Keratinocyte (primary cell): ENCODE results near the gene TNPO1. TPM values are rescaled to one million over a fixed set of nuclear protein-coding genes. Genes with fewer than 3 reads are reported as not detected.

Experiments used
- DNase-seq: peaks from one replicate; pipeline ENCODE4 v3.0.0-alpha.2; 2011; ENCODE audit warnings: low read depth, missing footprints, low spot score
- FAIRE-seq: peaks from 2 replicates; lab custom pipeline; 2011; peaks lifted over from hg19 to GRCh38; lab: Jason Lieb, UNC
- H2AFZ ChIP-seq: 2 replicates; pipeline ENCODE4 v1.6.0; 2012; ENCODE audit warnings: low read length, control low read depth, inconsistent platforms; ENCODE audit not compliant: control insufficient read depth
- H3K27ac ChIP-seq: 2 replicates; pipeline ENCODE4 v1.5.1; 2011; ENCODE audit warnings: low read length; ENCODE audit not compliant: control insufficient read depth, insufficient read depth
- H3K27me3 ChIP-seq: 3 replicates; pipeline ENCODE4 v1.6.0; 2011; ENCODE audit warnings: low read length; ENCODE audit not compliant: control insufficient read depth, insufficient read depth; ENCODE audit errors: extremely low read depth
- H3K36me3 ChIP-seq, 2 experiments: 2 replicates in 1 of 2; 3 replicates in 1 of 2; pipeline ENCODE4 v1.5.1; 2011; ENCODE audit warnings: low read length in 2 of 2, mild to moderate bottlenecking in 1 of 2; ENCODE audit not compliant: control insufficient read depth in 2 of 2, insufficient read depth in 2 of 2; ENCODE audit errors: extremely low read depth in 1 of 2
- H3K4me1 ChIP-seq: 3 replicates; pipeline ENCODE4 v1.5.1; 2011; ENCODE audit warnings: low read length; ENCODE audit not compliant: control insufficient read depth, insufficient read depth; ENCODE audit errors: extremely low read depth
- H3K4me2 ChIP-seq: 3 replicates; pipeline ENCODE4 v1.6.0; 2011; ENCODE audit warnings: low read depth, low read length; ENCODE audit not compliant: control insufficient read depth, insufficient read depth; ENCODE audit errors: extremely low read depth
- H3K4me3 ChIP-seq, 3 experiments: fragments of 200-600 bp in 1 of 3; sonication (generic) in 1 of 3; 2 replicates in 2 of 3; 3 replicates in 1 of 3; pipeline ENCODE4 v1.5.1; 2011 to 2016; ENCODE audit warnings: low read length in 3 of 3, mild to moderate bottlenecking in 3 of 3, control low read depth in 2 of 3, inconsistent platforms in 1 of 3, low read depth in 1 of 3, mixed read lengths in 1 of 3, mixed run types in 1 of 3, moderate library complexity in 1 of 3; ENCODE audit not compliant: control insufficient read depth in 2 of 3, insufficient read depth in 2 of 3; ENCODE audit errors: extremely low read depth in 1 of 3
- H3K79me2 ChIP-seq: 2 replicates; pipeline ENCODE4 v1.6.0; 2012; ENCODE audit warnings: low read length; ENCODE audit not compliant: control insufficient read depth, insufficient read depth
- H3K9ac ChIP-seq: 3 replicates; pipeline ENCODE4 v1.6.0; 2011; ENCODE audit warnings: low read length; ENCODE audit not compliant: control insufficient read depth, insufficient read depth; ENCODE audit errors: extremely low read depth
- H3K9me1 ChIP-seq: 3 replicates; pipeline ENCODE4 v1.6.0; 2011; ENCODE audit warnings: low read length; ENCODE audit not compliant: control insufficient read depth, insufficient read depth; ENCODE audit errors: extremely low read depth
- H3K9me3 ChIP-seq: 2 replicates; pipeline ENCODE4 v1.5.1; 2012; ENCODE audit warnings: low read depth, low read length; ENCODE audit not compliant: control insufficient read depth
- H4K20me1 ChIP-seq: 3 replicates; pipeline ENCODE4 v1.6.0; 2011; ENCODE audit warnings: low read length; ENCODE audit not compliant: control insufficient read depth, insufficient read depth; ENCODE audit errors: extremely low read depth
- CTCF ChIP-seq, 3 experiments: IDR thresholded peaks in 1 of 3; conservative IDR thresholded peaks in 1 of 3; optimal IDR thresholded peaks in 1 of 3; 2 replicates in 2 of 3; 3 replicates in 1 of 3; pipeline versions ENCODE3 to v1.5.1; 2011; ENCODE audit warnings: low read length in 3 of 3, mild to moderate bottlenecking in 3 of 3, moderate library complexity in 2 of 3, control low read depth in 1 of 3, inconsistent platforms in 1 of 3; ENCODE audit not compliant: insufficient read depth in 2 of 3; ENCODE audit errors: extremely low read depth in 1 of 3
- EZH2 ChIP-seq: IDR thresholded peaks from one replicate; pipeline ENCODE4 v1.6.1; 2012; ENCODE audit warnings: inconsistent platforms, mild to moderate bottlenecking, low read length, moderate library complexity
- dilution Hi-C: fragments of 300-500 bp; cut with MboI; formaldehyde crosslinking; loops from one replicate; pipeline ENCODE4 v1.7.0; 2020; ENCODE audit warnings: low sequenced_read_pairs; ENCODE audit not compliant: extremely low pct_ligation_motif_present
- polyA plus RNA-seq, 5 experiments: library from polyadenylated mRNA; depleted of rRNA in 3 of 5; stranded (reverse) in 3 of 5; stranded (forward) in 1 of 5; unstranded in 1 of 5; fragments of >200 nt; gene quantifications; 1 replicate in 1 of 5; 2 replicates in 3 of 5; 3 replicates in 1 of 5; pipeline versions ENCODE4 v1.2.1 to v1.2.3, GENCODE V29; 2011 to 2012; ENCODE audit warnings: missing spikeins in 2 of 5, low read depth in 1 of 5, low replicate concordance in 1 of 5

Gene TNPO1
- polyA plus RNA-seq, 1 donor (not counting 4 experiments of a cell fraction or from before 2014, with no cell fraction given) = 123 TPM

- Histone ChIP-seq H3K9me3 (no peaks in the 10 kb centered on the region), H3K9ac (no peak overlapping the region), H3K4me3 (no peak overlapping the region), H3K4me2 (no peak overlapping the region), H3K9me1 (no peaks in the 10 kb centered on the region), H3K27me3 (no peaks in the 10 kb centered on the region), H3K36me3 (peaks cover 22 to 38% of the 10 kb centered on the region in 2 experiments), H3K27ac (no peak overlapping the region), H4K20me1 (peaks cover 5% of the 10 kb centered on the region), H3K4me1 (no peaks in the 10 kb centered on the region), H2AFZ (no peak overlapping the region), H3K79me2 (peaks cover 12% of the 10 kb centered on the region)
- DNase-seq = no peak
- FAIRE-seq = no peak
- TF ChIP-seq EZH2 (no peak), CTCF (optimal IDR thresholded peaks at IDR 0.05 in 1 of 3, IDR thresholded peaks at IDR 0.05 in 1 of 3, conservative IDR thresholded peaks at IDR 0.05 in 1 of 3; ENCODE audit: extremely low read depth in 1 of 3, insufficient read depth in 2 of 3, low read length in 3 of 3) (no peak)
- dilution Hi-C loops = no loop called here
Observed at GRCh38 chr5:72889324-72889723, 72.9 kb downstream of the TNPO1 start.

GRCh38 chr5:72892846-72893245 lies 76.4 kb downstream of the TNPO1 start:
- Histone ChIP-seq H3K79me2 (peaks cover 3% of the 10 kb centered on the region), H3K4me2 (no peak overlapping the region), H3K4me3 (no peak overlapping the region), H3K36me3 (peaks cover 19 to 25% of the 10 kb centered on the region in 2 experiments), H3K27me3 (no peaks in the 10 kb centered on the region), H3K4me1 (no peaks in the 10 kb centered on the region), H3K27ac (no peak overlapping the region), H4K20me1 (no peaks in the 10 kb centered on the region), H3K9me1 (no peaks in the 10 kb centered on the region), H3K9ac (no peak overlapping the region), H3K9me3 (no peaks in the 10 kb centered on the region), H2AFZ (no peak overlapping the region)
- dilution Hi-C loops = no loop called here
- TF ChIP-seq EZH2 (no peak), CTCF (optimal IDR thresholded peaks at IDR 0.05 in 1 of 3, IDR thresholded peaks at IDR 0.05 in 1 of 3, conservative IDR thresholded peaks at IDR 0.05 in 1 of 3; ENCODE audit: extremely low read depth in 1 of 3, insufficient read depth in 2 of 3, low read length in 3 of 3) (no peak)
- DNase-seq = no peak
- FAIRE-seq = no peak
